OCI-LY7 (cell line): ENCODE measurements around the gene KCNK4. TPM values are rescaled to one million over a fixed set of nuclear protein-coding genes. Genes with fewer than 3 reads are reported as not detected.
A peak's percentile ranks its signal among the peaks of the same experiment; 100 is the strongest.

ENCODE experiments used
- BruUV-seq: library from RNA; stranded (reverse); fragments of 400-500 nt; replicated peaks from 2 replicates; lab custom pipeline; 2021; lab: Mats Ljungman, UMichigan
- CTCF ChIA-PET: fragments of 300-600 bp; sonication (Branson Sonifier 250); formaldehyde crosslinking; loops from one replicate; lab custom pipeline; 2022; ENCODE audit warnings: antibody characterized with exemption; ENCODE audit not compliant: unreplicated experiment; lab: Charles Lee
- POLR2A ChIA-PET: fragments of 300-600 bp; sonication (Branson Sonifier 250); formaldehyde crosslinking; loops from one replicate; lab custom pipeline; 2022; ENCODE audit warnings: antibody characterized with exemption; lab: Charles Lee
- DNase-seq: peaks from one replicate; pipeline ENCODE4 v3.0.0-alpha.2; 2015; ENCODE audit warnings: low spot score
- H2AFZ ChIP-seq: fragments of 200-600 bp; sonication (generic), shearing (Covaris generic); 2 replicates; pipeline ENCODE4 v1.6.1; 2014; ENCODE audit warnings: mild to moderate bottlenecking, antibody characterized with exemption, low read length, moderate library complexity
- H3K27ac ChIP-seq: fragments of 200-600 bp; sonication (generic); 2 replicates; pipeline ENCODE4 v1.5.1; 2014; ENCODE audit warnings: mixed run types, low read depth, mild to moderate bottlenecking, moderate library complexity, low read length, inconsistent platforms; ENCODE audit not compliant: poor library complexity, severe bottlenecking
- H3K36me3 ChIP-seq: fragments of 200-600 bp; sonication (generic); 2 replicates; pipeline ENCODE4 v1.6.1; 2014; ENCODE audit warnings: mild to moderate bottlenecking, antibody characterized with exemption, low read length, moderate library complexity, mixed read lengths; ENCODE audit not compliant: insufficient read depth
- H3K4me1 ChIP-seq: fragments of 200-600 bp; sonication (generic); 2 replicates; pipeline ENCODE4 v1.5.1; 2014; ENCODE audit warnings: mild to moderate bottlenecking, low read length; ENCODE audit not compliant: insufficient read depth, poor library complexity, severe bottlenecking
- H3K4me2 ChIP-seq: fragments of 200-600 bp; sonication (generic); 2 replicates; pipeline ENCODE4 v1.6.1; 2014; ENCODE audit warnings: mild to moderate bottlenecking, low read length
- H3K4me3 ChIP-seq: fragments of 200-600 bp; sonication (generic); 2 replicates; pipeline ENCODE4 v1.5.1; 2014; ENCODE audit warnings: mild to moderate bottlenecking, low read depth, low read length; ENCODE audit not compliant: poor library complexity, severe bottlenecking
- H3K79me2 ChIP-seq: fragments of 200-600 bp; sonication (generic); 2 replicates; pipeline ENCODE4 v1.6.1; 2016; ENCODE audit warnings: low read depth, mild to moderate bottlenecking, low read length, moderate library complexity, mixed read lengths; ENCODE audit not compliant: insufficient read depth
- H3K9me2 ChIP-seq: fragments of 200-600 bp; sonication (generic); 2 replicates; pipeline ENCODE4 v1.6.1; 2016; ENCODE audit warnings: mild to moderate bottlenecking, low read length, mixed read lengths; ENCODE audit not compliant: insufficient read depth
- H3K9me3 ChIP-seq: fragments of 200-600 bp; sonication (generic); 2 replicates; pipeline ENCODE4 v1.6.1; 2014; ENCODE audit warnings: mild to moderate bottlenecking, mixed run types, low read length, mixed read lengths
- H4K20me1 ChIP-seq: fragments of 200-600 bp; sonication (generic); 2 replicates; pipeline ENCODE4 v1.6.1; 2014; ENCODE audit warnings: mild to moderate bottlenecking, antibody characterized with exemption, low read length, moderate library complexity, mixed read lengths; ENCODE audit not compliant: insufficient read depth
- EZH2phosphoT487 ChIP-seq: fragments of 200-600 bp; sonication (generic); IDR thresholded peaks from 2 replicates; pipeline ENCODE4 v1.6.1; 2018; ENCODE audit warnings: low read depth, borderline replicate concordance, mild to moderate bottlenecking, mixed run types, antibody characterized with exemption, low read length, moderate library complexity, mixed read lengths
- intact Hi-C: fragments of 100-400 bp; cut with micrococcal nuclease; formaldehyde crosslinking; loops from one replicate; pipeline ENCODE4 v1.10.0; 2022; ENCODE audit not compliant: unreplicated experiment
- total RNA-seq, 2 experiments: library from RNA; depleted of rRNA in 1 of 2; stranded (reverse); fragments of >200 nt in 1 of 2; shearing (Covaris generic) in 1 of 2; gene quantifications; 2 replicates each; pipeline ENCODE4 v1.2.3, GENCODE V29; 2014 to 2022
- TF ChIP-seq, protein P1 (sequence below): fragments of 200-600 bp; sonication (generic); conservative IDR thresholded peaks from 2 replicates; pipeline ENCODE4 v1.5.1; 2014; ENCODE audit warnings: mild to moderate bottlenecking, antibody characterized with exemption, low read length, moderate library complexity, mixed read lengths

KCNK4 gene
- total RNA-seq, 2 experiments from 2014 or later = 0.80 to 0.95 TPM

DNA sequence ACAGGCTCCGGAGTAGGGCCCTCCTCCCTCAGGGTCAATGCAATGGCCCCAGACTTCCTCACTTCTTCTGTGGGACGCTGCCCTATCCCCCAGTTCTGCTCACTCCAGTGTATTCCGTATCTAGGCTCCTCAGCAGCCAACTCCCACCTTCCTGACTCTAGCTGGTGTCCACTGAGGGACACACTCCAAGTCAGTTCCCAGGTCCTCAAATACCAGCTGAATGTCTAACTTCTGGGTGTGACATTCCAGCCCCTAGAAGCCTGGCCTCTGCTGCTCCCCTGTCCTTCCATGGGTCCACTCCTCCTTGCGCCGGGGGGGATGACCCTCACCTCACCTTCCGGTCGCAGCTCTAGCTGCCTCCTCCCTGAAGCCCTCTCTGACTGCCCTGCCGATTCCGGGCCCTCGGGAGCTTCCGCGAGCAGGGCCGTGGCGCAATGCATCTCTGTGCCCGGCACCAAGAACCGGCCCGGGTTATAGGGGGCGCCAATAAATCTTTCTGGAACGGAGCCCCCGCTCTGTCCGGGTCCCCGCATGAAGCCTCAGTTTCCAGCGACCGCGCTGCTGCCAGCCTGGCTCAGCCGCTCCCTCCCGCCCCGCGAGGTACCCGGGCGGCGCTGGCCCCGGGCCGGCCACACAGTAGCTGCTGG, 22.1 kb upstream of the KCNK4 start:
- Histone ChIP-seq H3K4me2 (peak overlapping the region; percentile 74), H3K9me3 (no peaks in the 10 kb centered on the region), H3K79me2 (peaks cover 11% of the 10 kb centered on the region; the same call in 1 of the 2 replicates), H3K4me3 (peak overlapping the region; percentile 86), H3K9me2 (no peaks in the 10 kb centered on the region), H2AFZ (peak overlapping the region; percentile 63), H4K20me1 (no peaks in the 10 kb centered on the region), H3K27ac (peak overlapping the region; percentile 91), H3K36me3 (no peaks in the 10 kb centered on the region), H3K4me1 (peaks cover 27% of the 10 kb centered on the region)
- CTCF ChIA-PET = interaction anchor here (0.5 kb wide), 1 partner anchor 20 kb away, joined by 7 read pairs; no protein-coding TSS in a partner anchor
- POLR2A ChIA-PET = interaction anchor here (0.9 to 1.5 kb wide), 2 partner anchors 48 to 63 kb away, joined by 3 to 5 read pairs; partner anchors contain the start of gene TRMT112
- DNase-seq = peak; percentile 70
- BruUV-seq = no TSS peak
- intact Hi-C loops = loop anchor here (1.0 kb wide), 4 partner anchors 18 to 65 kb away; partner anchors contain the start of genes NUDT22, PLCB3, PPP1R14B and TRPT1
- TF ChIP-seq, protein P1, sequence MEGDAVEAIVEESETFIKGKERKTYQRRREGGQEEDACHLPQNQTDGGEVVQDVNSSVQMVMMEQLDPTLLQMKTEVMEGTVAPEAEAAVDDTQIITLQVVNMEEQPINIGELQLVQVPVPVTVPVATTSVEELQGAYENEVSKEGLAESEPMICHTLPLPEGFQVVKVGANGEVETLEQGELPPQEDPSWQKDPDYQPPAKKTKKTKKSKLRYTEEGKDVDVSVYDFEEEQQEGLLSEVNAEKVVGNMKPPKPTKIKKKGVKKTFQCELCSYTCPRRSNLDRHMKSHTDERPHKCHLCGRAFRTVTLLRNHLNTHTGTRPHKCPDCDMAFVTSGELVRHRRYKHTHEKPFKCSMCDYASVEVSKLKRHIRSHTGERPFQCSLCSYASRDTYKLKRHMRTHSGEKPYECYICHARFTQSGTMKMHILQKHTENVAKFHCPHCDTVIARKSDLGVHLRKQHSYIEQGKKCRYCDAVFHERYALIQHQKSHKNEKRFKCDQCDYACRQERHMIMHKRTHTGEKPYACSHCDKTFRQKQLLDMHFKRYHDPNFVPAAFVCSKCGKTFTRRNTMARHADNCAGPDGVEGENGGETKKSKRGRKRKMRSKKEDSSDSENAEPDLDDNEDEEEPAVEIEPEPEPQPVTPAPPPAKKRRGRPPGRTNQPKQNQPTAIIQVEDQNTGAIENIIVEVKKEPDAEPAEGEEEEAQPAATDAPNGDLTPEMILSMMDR = peak; percentile 60; the same call in 1 of the 2 replicates
- no peak for TF ChIP-seq EZH2phosphoT487

DNA sequence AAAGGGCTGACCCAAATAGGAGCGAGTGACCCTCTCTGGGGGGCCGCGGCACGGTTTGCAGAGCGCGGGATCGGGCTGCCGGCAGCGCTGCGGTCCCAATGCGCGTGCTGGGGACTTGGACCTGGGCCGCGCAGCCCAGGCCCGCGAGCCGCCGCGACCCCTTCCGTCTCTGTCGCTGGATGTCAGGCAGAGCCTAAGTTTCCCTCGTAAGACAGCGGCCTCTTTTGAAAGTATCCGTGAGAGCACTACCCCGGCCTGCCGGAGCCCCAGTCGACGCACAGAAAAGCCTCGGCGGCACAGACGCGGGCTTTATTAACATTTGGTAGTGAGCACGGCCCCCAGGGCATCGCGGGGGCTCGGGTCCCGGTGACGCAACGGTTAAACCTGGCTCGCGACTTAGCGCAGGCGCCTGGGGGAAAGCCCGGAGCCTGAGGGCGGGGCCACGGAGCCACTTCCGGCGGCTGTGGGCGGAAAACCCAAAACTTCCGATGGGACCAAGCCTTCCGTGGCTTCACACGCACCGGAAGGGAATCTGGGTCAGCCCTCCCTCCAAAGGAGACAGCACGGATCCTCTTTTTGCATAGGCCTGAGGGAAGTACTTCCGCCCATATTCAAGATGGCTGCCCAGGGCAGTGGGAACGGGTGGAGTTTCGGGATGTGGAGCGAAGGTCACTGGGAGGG, 21.4 kb upstream of the KCNK4 start:
- ChIA-PET POLR2A (interaction anchor here (0.9 to 1.5 kb wide), 5 partner anchors 13 to 64 kb away, joined by 3 to 5 read pairs (median 4); partner anchors contain the start of gene TRMT112), CTCF (no interaction called here)
- H3K79me2 ChIP-seq = peaks cover 11% of the 10 kb centered on the region; the same call in 1 of the 2 replicates
- peak; percentile 100 for DNase-seq
- H3K4me2 ChIP-seq = peak overlapping the region; percentile 75
- BruUV-seq = TSS peak; percentile 80
- no peaks in the 10 kb centered on the region for H3K9me3 ChIP-seq
- H3K4me1 ChIP-seq = peaks cover 27% of the 10 kb centered on the region
- H3K9me2 ChIP-seq = no peaks in the 10 kb centered on the region
- H3K36me3 ChIP-seq = no peaks in the 10 kb centered on the region
- H2AFZ ChIP-seq = peak overlapping the region; percentile 63
- H3K4me3 ChIP-seq = peak overlapping the region; percentile 86
- no peak for TF ChIP-seq EZH2phosphoT487
- TF ChIP-seq, protein P1 = peak; percentile 37
- intact Hi-C loops = loop anchor here (1.0 to 2.0 kb wide), 5 partner anchors 18 to 71 kb away; partner anchors contain the start of genes CCDC88B, NUDT22, PLCB3 and PPP1R14B
- H3K27ac ChIP-seq = peak overlapping the region; percentile 91
- no peaks in the 10 kb centered on the region for H4K20me1 ChIP-seq
